Measurements from ENCODE around the gene KRTAP10-8. TPM values are rescaled to one million over a fixed set of nuclear protein-coding genes. Genes with fewer than 3 reads are reported as not detected.
"Not testable (repeated sequence)": the region's sequence is repeated elsewhere in the genome, so short reads cannot be mapped to it uniquely, and the experiment has no call there.

The KRTAP10-8 gene
- total RNA-seq, 2 donors from 2014 or later, result not detected

- H3K27ac Mint-ChIP-seq; H3K36me3 Mint-ChIP-seq; H3K4me1 Mint-ChIP-seq (ENCODE audit: low read depth in 2 of 2); H3K4me3 Mint-ChIP-seq; DNase-seq (ENCODE audit: low spot score); H3K9me3 Mint-ChIP-seq; ATAC-seq: not testable (repeated sequence)
- peaks cover 21 to 32% of the 10 kb centered on the region in 2 donors for H3K27me3 Mint-ChIP-seq
These were observed 38.0 kb upstream of the KRTAP10-8 start, which contains the start of gene KRTAP10-4 for GRCh38 chr21:44573630-44574456. Gene KRTAP10-4 (plus strand): TSS chr21:44573729. CDS start chr21:44573759, 30 bp downstream.

- Mint-ChIP-seq H3K9me3 (peaks cover 3% of the 10 kb centered on the region), H3K4me1 (ENCODE audit: low read depth in 2 of 2) (peaks cover 0 to 2% of the 10 kb centered on the region in 2 donors), H3K27me3 (peaks cover 21 to 32% of the 10 kb centered on the region in 2 donors), H3K27ac (no peak overlapping the region), H3K36me3 (no peaks in the 10 kb centered on the region), H3K4me3 (no peak overlapping the region)
- ATAC-seq (no peak), DNase-seq (ENCODE audit: low spot score) (no peak)
These were observed 37.2 kb upstream of the KRTAP10-8 start for GRCh38 chr21:44574457-44575306.

GRCh38 chr21:44575307-44576024, 36.4 kb upstream of the KRTAP10-8 start:
- Mint-ChIP-seq H3K4me3 (no peak overlapping the region), H3K9me3 (peaks cover 3% of the 10 kb centered on the region), H3K36me3 (peaks cover 6% of the 10 kb centered on the region), H3K27ac (no peak overlapping the region), H3K27me3 (peaks cover 23 to 32% of the 10 kb centered on the region in 2 donors), H3K4me1 (ENCODE audit: low read depth in 2 of 2) (peaks cover 0 to 2% of the 10 kb centered on the region in 2 donors)
- ATAC-seq (no peak), DNase-seq (ENCODE audit: low spot score) (no peak)

GRCh38 chr21:44576025-44576420, 35.9 kb upstream of the KRTAP10-8 start:
- no peak for DNase-seq (ENCODE audit: low spot score)
- H3K9me3 Mint-ChIP-seq, result peaks cover 3% of the 10 kb centered on the region
- peaks cover 23 to 32% of the 10 kb centered on the region in 2 donors for H3K27me3 Mint-ChIP-seq
- peaks cover 0 to 2% of the 10 kb centered on the region in 2 donors for H3K4me1 Mint-ChIP-seq (ENCODE audit: low read depth in 2 of 2)
- H3K4me3 Mint-ChIP-seq, result no peak overlapping the region
- H3K27ac Mint-ChIP-seq, result no peak overlapping the region
- no peak for ATAC-seq
- peaks cover 8% of the 10 kb centered on the region for H3K36me3 Mint-ChIP-seq

DNA sequence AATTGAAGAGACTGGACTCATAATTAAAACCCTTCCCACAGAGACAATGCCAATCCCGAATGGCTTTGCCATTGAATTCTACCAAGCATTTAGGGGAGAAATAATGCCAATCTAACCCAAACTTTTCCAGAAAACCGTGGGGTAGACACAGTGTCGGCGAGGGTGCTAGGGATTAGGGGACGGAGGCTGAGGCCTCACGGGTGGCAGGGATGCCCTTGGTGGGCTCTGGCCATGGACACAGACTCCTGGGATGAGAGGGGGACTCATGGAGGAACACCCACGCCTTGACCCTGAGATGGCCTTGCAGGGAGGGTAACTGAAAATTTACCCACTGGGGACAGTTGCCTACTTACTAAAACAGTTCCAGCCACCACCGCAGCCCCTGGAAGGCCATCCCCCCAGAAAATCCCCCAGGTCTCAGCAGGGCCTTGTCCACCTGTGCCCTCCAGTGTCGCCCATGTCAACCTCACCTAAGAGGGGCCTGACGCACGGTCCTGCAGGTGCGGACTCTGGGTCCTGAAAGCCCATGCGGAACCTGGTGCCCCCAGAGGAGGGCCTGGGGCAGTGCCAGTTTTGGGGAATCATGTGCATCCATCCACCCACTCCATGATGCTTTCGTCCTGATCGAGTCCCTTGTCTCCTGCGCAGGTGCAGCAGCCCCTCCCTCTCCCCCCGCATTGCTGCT, 33.4 kb upstream of the KRTAP10-8 start:
- peaks cover 0 to 2% of the 10 kb centered on the region in 2 donors for H3K4me1 Mint-ChIP-seq (ENCODE audit: low read depth in 2 of 2)
- H3K9me3 Mint-ChIP-seq, result peaks cover 6% of the 10 kb centered on the region
- H3K27me3 Mint-ChIP-seq, result peaks cover 21 to 22% of the 10 kb centered on the region in 2 donors
- no peak overlapping the region for H3K4me3 Mint-ChIP-seq
- no peak for DNase-seq (ENCODE audit: low spot score)
- ATAC-seq, result no peak
- H3K27ac Mint-ChIP-seq, result no peak overlapping the region
- peaks cover 23% of the 10 kb centered on the region for H3K36me3 Mint-ChIP-seq

DNA sequence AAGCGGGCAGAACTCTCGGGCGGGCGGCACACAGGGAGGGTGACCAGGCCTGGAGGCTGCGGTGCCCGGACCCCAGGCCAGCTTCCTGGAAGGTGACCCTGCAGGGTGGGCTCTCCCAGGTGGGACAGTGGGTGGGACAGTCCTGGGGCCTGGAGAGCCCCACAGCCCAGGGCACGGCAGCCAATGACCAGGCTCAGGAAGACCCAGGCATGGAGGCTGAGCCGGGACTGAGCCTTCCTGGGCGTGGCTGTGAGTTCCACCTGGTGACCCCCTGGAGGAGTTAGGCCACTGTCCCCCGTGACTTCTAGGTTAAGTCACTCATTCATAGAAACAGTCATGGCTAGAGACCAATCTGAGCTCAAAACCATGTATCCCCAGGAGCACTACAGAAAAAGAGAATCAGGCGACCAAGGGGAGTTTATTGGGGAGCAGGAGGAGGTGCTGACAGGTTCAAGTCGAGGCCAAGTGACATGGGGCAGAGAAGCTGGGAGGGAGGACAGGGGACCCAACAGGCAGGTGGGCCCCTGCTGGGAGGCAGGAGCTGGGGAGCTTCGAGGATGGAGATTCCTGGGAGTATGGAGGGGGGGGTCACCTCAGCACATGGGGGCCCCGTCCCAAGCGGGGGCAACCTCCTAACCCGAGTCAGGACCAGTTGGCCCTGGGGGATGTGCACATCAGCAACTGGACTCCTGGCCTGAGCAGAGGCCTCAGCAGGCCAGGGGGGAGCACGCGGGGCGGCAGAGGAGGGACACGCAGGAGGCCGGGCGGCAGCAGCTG, 32.6 kb upstream of the KRTAP10-8 start:
- Mint-ChIP-seq H3K9me3 (peaks cover 6% of the 10 kb centered on the region), H3K27me3 (peaks cover 24 to 29% of the 10 kb centered on the region in 2 donors), H3K4me3 (no peak overlapping the region), H3K27ac (no peak overlapping the region), H3K4me1 (ENCODE audit: low read depth in 2 of 2) (peaks cover 0 to 2% of the 10 kb centered on the region in 2 donors), H3K36me3 (peaks cover 23% of the 10 kb centered on the region)
- ATAC-seq, result no peak
- DNase-seq (ENCODE audit: low spot score), result no peak

- peaks cover 23% of the 10 kb centered on the region for H3K36me3 Mint-ChIP-seq
- peaks cover 0 to 2% of the 10 kb centered on the region in 2 donors for H3K4me1 Mint-ChIP-seq (ENCODE audit: low read depth in 2 of 2)
- no peak overlapping the region for H3K4me3 Mint-ChIP-seq
- DNase-seq (ENCODE audit: low spot score) (no peak), ATAC-seq (no peak)
- H3K27ac Mint-ChIP-seq, result no peak overlapping the region
- peaks cover 6% of the 10 kb centered on the region for H3K9me3 Mint-ChIP-seq
- H3K27me3 Mint-ChIP-seq, result peaks cover 27 to 31% of the 10 kb centered on the region in 2 donors
These were observed 32.1 kb upstream of the KRTAP10-8 start for GRCh38 chr21:44579833-44580144.

- H3K27ac Mint-ChIP-seq; H3K4me3 Mint-ChIP-seq; H3K9me3 Mint-ChIP-seq; DNase-seq (ENCODE audit: low spot score); ATAC-seq; H3K4me1 Mint-ChIP-seq (ENCODE audit: low read depth in 2 of 2): not testable (repeated sequence)
- H3K36me3 Mint-ChIP-seq, result peaks cover 23% of the 10 kb centered on the region
- peaks cover 28 to 29% of the 10 kb centered on the region in 2 donors for H3K27me3 Mint-ChIP-seq
These were observed 31.6 kb upstream of the KRTAP10-8 start, which contains the start of gene KRTAP10-5 for GRCh38 chr21:44580231-44580821. Gene KRTAP10-5 (minus strand): TSS chr21:44580604. CDS start chr21:44580578, 26 bp downstream.

DNA sequence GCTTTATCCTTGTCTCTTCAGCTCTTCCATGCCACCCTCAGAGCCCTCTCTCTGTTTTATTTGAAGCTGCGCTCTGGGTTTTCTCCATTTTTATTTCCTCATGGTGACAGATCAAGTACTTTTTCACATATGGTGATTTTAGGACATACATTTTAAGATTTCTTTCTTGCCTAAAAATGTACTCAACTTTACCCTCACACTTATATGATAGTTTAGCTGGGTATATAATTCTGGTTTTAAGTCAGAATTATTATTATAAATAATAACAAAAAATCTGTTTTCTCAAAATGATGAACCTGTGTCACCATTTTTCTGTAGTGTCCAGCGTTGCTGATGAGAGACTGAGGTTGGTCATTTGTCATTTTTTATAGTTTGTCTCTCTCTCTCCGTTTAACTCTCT, 30.7 kb upstream of the KRTAP10-8 start:
- no peak for ATAC-seq
- no peak overlapping the region for H3K4me3 Mint-ChIP-seq
- H3K36me3 Mint-ChIP-seq, result peaks cover 23% of the 10 kb centered on the region
- no peak for DNase-seq (ENCODE audit: low spot score)
- H3K4me1 Mint-ChIP-seq (ENCODE audit: low read depth in 2 of 2), result no peaks in the 10 kb centered on the region
- peaks cover 6% of the 10 kb centered on the region for H3K9me3 Mint-ChIP-seq
- H3K27me3 Mint-ChIP-seq, result peaks cover 28 to 30% of the 10 kb centered on the region in 2 donors
- H3K27ac Mint-ChIP-seq, result no peak overlapping the region

GRCh38 chr21:44582055-44582454, 29.8 kb upstream of the KRTAP10-8 start:
- Mint-ChIP-seq H3K27me3 (peaks cover 35 to 39% of the 10 kb centered on the region in 2 donors), H3K4me1 (ENCODE audit: low read depth in 2 of 2) (no peaks in the 10 kb centered on the region), H3K9me3 (peaks cover 3% of the 10 kb centered on the region), H3K4me3 (no peak overlapping the region), H3K27ac (no peak overlapping the region), H3K36me3 (peaks cover 23% of the 10 kb centered on the region)
- ATAC-seq, result no peak
- DNase-seq (ENCODE audit: low spot score), result no peak

DNA sequence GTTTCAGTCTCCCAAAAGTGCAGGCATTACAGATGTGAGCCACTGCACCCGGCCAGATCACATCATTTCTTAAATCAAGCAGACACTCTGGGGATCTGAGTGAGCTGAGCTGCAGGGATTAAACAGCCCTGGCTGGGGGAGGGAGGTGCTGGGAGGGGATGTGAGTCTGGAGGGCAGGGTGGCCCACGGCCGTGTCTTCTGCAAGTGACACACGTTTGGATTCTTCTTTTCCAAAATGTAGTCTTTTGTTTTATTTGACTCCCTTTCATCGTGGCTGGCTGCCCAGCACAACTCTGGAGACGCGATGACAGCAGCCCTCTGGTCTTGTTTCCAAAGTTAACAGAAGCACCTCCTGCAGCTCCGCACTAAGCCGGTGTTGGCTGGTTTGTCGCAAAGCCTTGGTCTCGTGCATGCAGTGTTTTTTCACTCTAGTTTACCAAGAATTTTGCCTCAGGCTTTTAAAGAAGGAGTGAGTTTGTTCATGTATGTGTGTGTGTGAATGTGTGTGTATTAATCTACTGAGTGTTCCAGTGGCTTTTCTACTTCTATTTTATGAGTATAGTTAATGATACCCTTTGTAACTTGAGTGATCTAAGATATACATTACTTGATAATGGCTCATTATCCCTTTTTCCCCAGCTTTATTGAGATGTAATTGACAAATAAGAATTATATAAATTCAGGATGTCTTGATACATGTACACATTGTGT, 28.6 kb upstream of the KRTAP10-8 start:
- no peak overlapping the region for H3K4me3 Mint-ChIP-seq
- H3K36me3 Mint-ChIP-seq, result peaks cover 23% of the 10 kb centered on the region
- no peaks in the 10 kb centered on the region for H3K4me1 Mint-ChIP-seq (ENCODE audit: low read depth in 2 of 2)
- H3K27ac Mint-ChIP-seq, result no peak overlapping the region
- peaks cover 45 to 49% of the 10 kb centered on the region in 2 donors for H3K27me3 Mint-ChIP-seq
- peaks cover 3% of the 10 kb centered on the region for H3K9me3 Mint-ChIP-seq
- DNase-seq (ENCODE audit: low spot score) (no peak), ATAC-seq (no peak)

GRCh38 chr21:44583800-44584147, 28.1 kb upstream of the KRTAP10-8 start:
- ATAC-seq (peak in 1 of 2 donors; percentile 58), DNase-seq (ENCODE audit: low spot score) (no peak)
- Mint-ChIP-seq H3K27me3 (peaks cover 45 to 49% of the 10 kb centered on the region in 2 donors), H3K36me3 (peaks cover 23% of the 10 kb centered on the region), H3K4me1 (ENCODE audit: low read depth in 2 of 2) (no peaks in the 10 kb centered on the region), H3K4me3 (no peak overlapping the region), H3K27ac (no peak overlapping the region), H3K9me3 (peaks cover 3% of the 10 kb centered on the region)

Data from natural killer cell treated with Interleukin-12 subunit alpha and Interleukin-12 subunit beta and Interleukin-15 and Interleukin-18, amount 100 ng/mL, for 72 hours (primary cell).